GM19324 (cell line): ENCODE data around the gene TCEAL9.
A peak's percentile ranks its signal among the peaks of the same experiment; 100 is the strongest.
"Not testable (repeated sequence)": the region's sequence is repeated elsewhere in the genome, so short reads cannot be mapped to it uniquely, and the experiment has no call there.

ENCODE experiments used
- ATAC-seq: cut with Tn5 transposase; IDR thresholded peaks from one replicate; pipeline ENCODE4 v1.9.1; 2021; ENCODE audit warnings: mild to moderate bottlenecking, moderate library complexity; ENCODE audit not compliant: unreplicated experiment, low FRiP score

The TCEAL9 gene

DNA sequence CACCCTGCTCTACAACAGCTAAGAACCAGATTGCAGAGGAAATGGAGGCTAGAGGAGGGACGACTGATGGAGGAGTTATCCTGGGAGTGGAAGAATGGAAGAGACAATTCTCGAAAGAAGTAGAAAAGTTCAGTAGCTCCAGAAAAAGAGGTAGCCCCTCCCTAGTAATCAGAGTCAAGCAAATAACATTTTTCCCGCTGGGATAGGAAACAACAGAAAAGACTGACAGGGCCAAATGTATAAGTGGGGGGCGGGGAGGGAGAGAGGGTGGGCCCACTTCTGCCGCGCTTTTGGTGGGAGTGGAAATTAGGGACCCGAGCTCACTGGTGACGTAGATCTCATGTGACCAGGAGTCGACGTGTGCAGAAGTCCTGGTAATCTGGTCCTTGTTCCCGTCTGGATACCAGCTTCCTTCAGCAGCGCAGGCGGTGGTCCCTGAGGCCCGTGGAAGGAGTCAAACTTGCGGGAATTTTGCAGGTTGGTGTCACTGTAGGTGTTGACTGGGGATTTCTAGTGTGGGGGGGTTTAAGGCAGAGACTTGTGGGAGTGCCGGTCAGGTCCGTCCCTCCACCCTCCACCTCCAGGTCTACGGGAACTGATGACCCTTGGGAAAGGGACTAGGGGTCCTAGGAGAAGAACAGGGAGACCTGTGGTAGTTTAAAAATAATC lies at the start of gene TCEAL9:
Gene TCEAL9, plus strand, starts transcription at position 377 of the 669 bp plus-strand sequence. CDS start 1,179 bp downstream, outside the sequence.
- ATAC-seq = no peak

- ATAC-seq = no peak
Measured at GRCh38 chrX:103309860-103310554, 46.3 kb upstream of the TCEAL9 start.

DNA sequence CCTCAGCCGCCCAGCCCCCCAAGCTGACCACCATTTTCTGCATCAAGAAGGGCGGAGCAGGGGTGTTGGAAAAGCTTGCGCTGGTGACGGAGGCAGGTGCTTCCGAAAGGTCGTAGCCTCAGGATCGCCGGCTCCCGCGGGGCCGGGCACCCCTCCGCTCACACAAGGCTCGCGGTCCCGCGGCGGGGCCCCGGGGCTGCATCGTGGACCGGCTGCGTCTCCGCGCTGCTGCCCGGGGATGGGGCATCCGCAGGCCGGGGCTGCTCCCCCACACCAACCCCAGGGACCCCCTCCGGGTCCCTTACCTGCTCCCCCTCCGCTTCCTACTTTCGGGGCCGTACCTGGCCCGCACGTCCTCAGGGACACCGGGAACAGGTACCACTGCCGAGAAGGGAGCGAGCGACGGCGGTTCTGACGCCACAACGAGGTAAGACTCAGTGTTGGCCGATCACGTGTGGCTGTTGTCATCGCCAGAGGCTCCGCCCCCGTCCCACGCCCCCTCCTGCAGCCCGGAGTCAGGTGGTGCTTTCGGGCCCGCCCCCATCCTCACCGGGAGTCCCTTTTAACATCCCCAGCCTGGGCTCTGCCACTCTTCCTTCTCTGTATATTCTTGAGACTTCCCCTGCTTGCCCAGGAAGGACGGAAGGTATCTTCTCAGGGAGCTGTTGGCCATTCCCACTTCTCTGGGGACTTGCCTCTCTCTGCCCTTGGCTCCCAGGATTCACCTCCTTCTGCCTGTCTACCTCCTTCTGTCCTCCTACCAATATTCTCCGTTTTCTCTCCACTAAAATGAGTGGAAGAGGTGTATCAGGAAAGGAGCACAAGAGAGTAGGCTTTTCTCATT lies 45.5 kb upstream of the TCEAL9 start, which contains the start of gene BEX2:
Gene BEX2, minus strand, starts transcription at position 436 of the 844 bp plus-strand sequence. CDS start 1,014 bp downstream, outside the sequence.
- ATAC-seq = peak; percentile 82

- no peak for ATAC-seq
Measured at GRCh38 chrX:103311399-103311780, 44.9 kb upstream of the TCEAL9 start.

DNA sequence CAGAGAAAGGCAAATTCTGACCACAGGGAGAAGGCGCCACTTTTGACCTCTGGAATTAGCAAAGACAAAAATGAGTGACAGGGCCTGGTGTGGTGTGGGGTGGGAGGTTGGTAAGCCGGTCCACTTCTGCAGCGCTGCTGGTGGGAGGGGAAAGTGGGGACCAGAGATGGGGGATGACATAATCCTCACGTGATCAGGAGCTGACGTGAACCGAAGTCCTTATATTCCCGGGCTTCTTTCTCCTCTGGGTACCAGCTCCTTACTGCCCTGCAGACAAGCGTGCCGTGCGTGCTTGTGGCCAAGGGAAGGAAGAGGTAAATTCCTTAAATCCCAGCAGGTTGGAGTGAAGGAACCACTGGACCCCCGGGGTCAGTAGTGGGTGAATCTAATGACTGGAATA lies 26.3 kb upstream of the TCEAL9 start, which contains the start of gene TCEAL7:
Gene TCEAL7, plus strand, starts transcription at position 249 of the 400 bp plus-strand sequence. CDS start 1,165 bp downstream, outside the sequence.
- no peak for ATAC-seq

- ATAC-seq = no peak
Measured at GRCh38 chrX:103330681-103331288, 25.5 kb upstream of the TCEAL9 start.

DNA sequence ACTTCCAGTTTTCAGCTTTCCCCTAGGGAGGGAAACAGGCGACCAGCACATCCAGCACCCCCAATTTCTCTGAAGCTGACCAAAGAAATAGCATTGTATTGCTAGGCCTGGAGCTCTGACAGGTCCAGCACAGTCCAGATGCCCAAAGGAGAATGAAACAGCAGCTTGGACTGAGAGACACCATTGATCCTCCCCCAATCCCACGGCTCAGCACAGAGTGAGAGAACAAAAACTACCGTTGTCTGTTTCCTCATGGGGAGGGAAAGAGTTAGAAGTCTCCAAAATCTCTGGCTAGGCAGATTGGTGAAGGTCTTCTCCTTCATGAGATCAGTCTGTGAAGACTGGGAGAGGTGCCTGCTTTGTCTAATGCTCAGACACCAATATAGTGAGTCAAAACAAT lies 17.6 kb upstream of the TCEAL9 start:
- ATAC-seq = no peak

- ATAC-seq = no peak
Measured at GRCh38 chrX:103343105-103343504, 13.2 kb upstream of the TCEAL9 start.

DNA sequence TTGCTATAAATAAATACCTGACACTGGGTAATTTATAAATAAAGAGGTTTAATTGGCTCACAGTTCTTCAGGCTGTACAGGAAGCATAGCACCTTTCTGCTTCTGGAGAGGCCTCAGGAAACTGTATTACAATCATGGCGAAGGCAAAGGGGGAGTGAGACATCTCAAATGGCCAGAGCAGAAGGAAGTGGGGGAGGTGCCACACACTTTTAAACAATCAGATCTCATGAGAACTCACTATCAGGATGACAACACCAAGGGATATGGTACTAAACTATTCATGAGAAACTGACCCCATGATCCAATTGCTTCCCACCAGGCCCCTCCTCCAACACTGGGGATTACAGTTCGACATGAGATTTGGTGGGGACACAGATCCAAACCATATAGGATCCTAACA lies 11.7 kb upstream of the TCEAL9 start:
- no peak for ATAC-seq

DNA sequence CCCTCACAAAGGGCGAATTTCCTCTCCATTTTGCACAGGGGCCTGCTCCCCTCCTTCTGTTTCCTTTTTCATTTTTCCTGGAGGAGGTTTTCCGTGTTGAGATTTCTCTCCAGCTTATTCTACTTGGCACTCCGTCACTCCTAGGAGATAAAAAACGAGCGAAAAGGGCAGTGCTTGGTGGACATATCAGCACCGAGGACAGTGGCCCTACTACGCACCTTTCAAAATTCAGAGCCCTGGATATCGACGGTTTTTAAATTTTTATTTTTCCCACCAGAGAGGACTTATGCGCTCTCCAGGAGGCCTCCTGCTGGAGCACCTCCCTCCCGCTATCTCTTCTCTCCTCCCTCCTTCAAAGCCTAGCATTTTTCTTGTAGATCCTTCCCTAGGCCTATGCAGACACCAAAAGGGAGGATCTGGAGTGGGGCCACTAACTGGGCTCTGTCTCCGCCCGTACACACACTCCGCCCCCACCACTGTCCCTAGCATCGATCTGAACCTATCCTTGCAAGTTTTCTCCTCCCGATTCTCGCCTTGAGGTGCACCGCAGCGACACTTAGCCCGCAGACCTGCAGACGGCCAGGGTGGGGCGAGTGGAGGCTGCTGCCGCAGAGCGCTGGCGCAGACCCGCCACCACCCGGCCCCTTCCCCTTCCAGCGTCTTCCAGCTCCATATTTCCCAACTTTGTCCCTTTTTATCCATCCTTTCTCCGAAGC lies 8.5 kb upstream of the TCEAL9 start:
- no peak for ATAC-seq

GRCh38 chrX:103356858-103357257 lies 552 bp downstream of the TCEAL9 start:
- ATAC-seq = no peak

DNA sequence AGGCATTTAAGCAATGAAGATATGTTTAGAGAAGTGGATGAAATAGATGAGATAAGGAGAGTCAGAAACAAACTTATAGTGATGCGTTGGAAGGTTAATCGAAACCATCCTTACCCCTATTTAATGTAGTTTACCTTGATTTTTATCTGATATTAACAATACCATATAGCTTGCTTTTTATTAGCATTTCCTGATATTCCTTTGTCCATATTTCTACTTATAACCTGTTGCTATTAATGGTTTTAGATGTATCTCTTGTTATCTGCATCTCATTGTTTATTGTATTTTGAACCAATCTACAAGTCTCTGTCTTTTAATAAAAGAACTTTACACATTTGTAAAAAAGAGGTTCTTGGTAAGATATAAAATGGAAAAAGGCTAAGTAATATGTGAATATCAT lies 1.6 kb downstream of the TCEAL9 start:
- ATAC-seq = no peak

GRCh38 chrX:103359605-103360004 lies 3.3 kb downstream of the TCEAL9 start:
- not testable (repeated sequence) for ATAC-seq

DNA sequence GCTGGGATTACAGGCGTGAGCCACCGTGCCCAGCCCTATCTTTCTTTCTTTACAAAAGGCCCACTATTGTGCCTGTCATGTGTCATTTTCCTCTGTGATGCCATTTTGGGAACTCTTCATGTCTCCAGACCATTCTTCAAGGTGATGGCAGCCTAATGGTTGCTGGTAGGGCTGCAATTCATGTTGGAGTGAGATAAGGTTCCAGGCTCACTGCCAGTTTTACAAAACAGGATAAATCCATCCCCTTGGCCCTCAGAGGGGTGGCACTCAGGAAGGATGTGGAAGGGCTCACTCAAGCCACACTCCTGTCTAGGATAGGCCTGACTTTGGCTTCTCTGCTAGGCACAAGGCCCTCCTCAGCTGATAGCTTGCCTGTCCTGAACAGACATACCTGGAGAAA lies 3.8 kb downstream of the TCEAL9 start:
- ATAC-seq = no peak

DNA sequence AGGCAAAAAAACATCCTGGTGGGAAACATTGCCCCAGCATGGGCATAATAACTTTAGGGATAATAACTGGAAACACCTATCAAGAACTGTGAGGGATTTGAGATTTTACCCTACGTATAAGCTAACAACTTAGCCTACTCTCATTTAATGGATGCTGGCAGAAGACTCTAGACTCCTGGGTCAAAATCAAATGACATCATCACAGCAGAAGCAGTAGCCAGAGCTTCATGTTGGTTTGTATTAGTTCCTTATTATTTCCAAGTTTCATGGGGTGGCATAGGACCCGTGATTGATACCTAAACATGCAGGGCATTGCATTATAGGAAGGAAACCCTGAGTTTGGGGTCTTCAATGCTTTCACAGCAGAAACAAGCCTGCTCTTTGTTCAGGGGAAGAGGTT lies 4.6 kb downstream of the TCEAL9 start:
- no peak for ATAC-seq

GRCh38 chrX:103361798-103362197 lies 5.5 kb downstream of the TCEAL9 start:
- no peak for ATAC-seq

- ATAC-seq = no peak
Measured at GRCh38 chrX:103362474-103362873, 6.2 kb downstream of the TCEAL9 start.

- ATAC-seq = no peak
Measured at GRCh38 chrX:103363046-103363445, 6.7 kb downstream of the TCEAL9 start.

GRCh38 chrX:103367502-103367901 lies 11.2 kb downstream of the TCEAL9 start:
- ATAC-seq = no peak

- no peak for ATAC-seq
Measured at GRCh38 chrX:103369479-103369878, 13.2 kb downstream of the TCEAL9 start.
